Gastroesophageal sphincter (tissue), 4 donors: Measurements from ENCODE around the gene DUSP15. TPM values are rescaled to one million over a fixed set of nuclear protein-coding genes. Genes with fewer than 3 reads are reported as not detected.

Source experiments
- ATAC-seq: fragments of 150-250 bp; one replicate; pipeline ENCODE4 v1.9.1; 2016; ENCODE audit warnings: mild to moderate bottlenecking, moderate library complexity
- H3K27ac ChIP-seq, 4 donors: fragments of 200-600 bp; sonication (generic) in 3 of 4; 1 replicate in 3 of 4; 2 replicates in 1 of 4; pipeline ENCODE4 v1.5.1; 2016 to 2019
- H3K27me3 ChIP-seq: fragments of 200-600 bp; sonication (generic); one replicate; pipeline ENCODE4 v1.5.1; 2019
- H3K36me3 ChIP-seq, 2 donors: fragments of 200-600 bp; sonication (generic); one replicate each; pipeline ENCODE4 v1.5.1; 2019; ENCODE audit warnings: control low read depth in 1 of 2
- H3K4me1 ChIP-seq, 3 donors: fragments of 200-600 bp; sonication (generic); 1 replicate in 2 of 3; 2 replicates in 1 of 3; pipeline ENCODE4 v1.5.1; 2016 to 2019; ENCODE audit warnings: control low read depth in 2 of 3
- H3K4me3 ChIP-seq, 2 donors: fragments of 200-600 bp; sonication (generic); one replicate each; pipeline ENCODE4 v1.5.1; 2019; ENCODE audit warnings: mild to moderate bottlenecking in 1 of 2, moderate library complexity in 1 of 2
- H3K9me3 ChIP-seq, 3 donors: fragments of 200-600 bp; sonication (generic); one replicate each; pipeline ENCODE4 v1.5.1; 2017 to 2019; ENCODE audit warnings: control low read depth in 2 of 3
- CTCF ChIP-seq, 4 experiments: fragments of 200-600 bp in 2 of 4; fragments of 450-650 bp in 2 of 4; sonication (generic) in 1 of 4; IDR thresholded peaks; one replicate each; pipeline ENCODE4 v1.5.1; 2017 to 2019; ENCODE audit warnings: antibody characterized with exemption in 4 of 4, mild to moderate bottlenecking in 2 of 4, moderate library complexity in 2 of 4
- EP300 ChIP-seq: sonication (generic); formaldehyde crosslinking; IDR thresholded peaks from one replicate; pipeline ENCODE4 v1.6.1; 2017; ENCODE audit warnings: antibody characterized with exemption, mild to moderate bottlenecking
- POLR2A ChIP-seq, 2 donors: fragments of 450-650 bp; IDR thresholded peaks; one replicate each; pipeline ENCODE4 v1.6.1; 2017; ENCODE audit warnings: antibody characterized with exemption in 2 of 2, mild to moderate bottlenecking in 2 of 2, moderate library complexity in 1 of 2
- POLR2AphosphoS5 ChIP-seq: sonication (generic); formaldehyde crosslinking; IDR thresholded peaks from one replicate; pipeline ENCODE4 v1.6.1; 2017; ENCODE audit warnings: antibody characterized with exemption
- WGBS, 2 donors: methylation state at CpG; one replicate each; pipeline ENCODE4 v1.1.5; 2018; ENCODE audit warnings: low coverage in 1 of 2; 5-methylcytosine and 5-hydroxymethylcytosine counted together
- total RNA-seq, 4 donors: library from RNA; depleted of rRNA; stranded (reverse); fragments of >200 nt; gene quantifications; one replicate each; pipeline ENCODE4 v1.1.0, GENCODE V29; 2016

Gene DUSP15
- total RNA-seq, 4 donors from 2014 or later: 1.5 to 8.2 (median 4.5) TPM

- TF ChIP-seq POLR2AphosphoS5 (no peak), CTCF (IDR thresholded peaks at IDR 0.05) (no peak), POLR2A (IDR thresholded peaks at IDR 0.05) (no peak), EP300 (no peak)
- H3K4me3 ChIP-seq: no peak overlapping the region
- H3K27ac ChIP-seq: no peak overlapping the region
- no peaks in the 10 kb centered on the region for H3K9me3 ChIP-seq
- peaks cover 0 to 42% (median 5%) of the 10 kb centered on the region in 3 donors for H3K4me1 ChIP-seq
- no peaks in the 10 kb centered on the region for H3K36me3 ChIP-seq
- peaks cover 33% of the 10 kb centered on the region for H3K27me3 ChIP-seq
- no peak for ATAC-seq
- no CpG with 5 or more reads among the region's 3 CpGs for WGBS, 2 donors
These were observed 23.6 kb downstream of the DUSP15 start for GRCh38 chr20:31846793-31847138.

- peak within 1 kb of the TSS in 1 of 2 donors; percentile 35 for H3K4me3 ChIP-seq
- peak; percentile 65 for ATAC-seq
- WGBS, 2 donors: 19% methylated on average over 3 of the region's 21 CpGs; no CpG with 5 or more reads in 1 of the 2 donors
- TF ChIP-seq EP300: no peak
- TF ChIP-seq POLR2AphosphoS5: no peak
- TF ChIP-seq POLR2A (IDR thresholded peaks at IDR 0.05): no peak
- no peak for TF ChIP-seq CTCF (IDR thresholded peaks at IDR 0.05)
- H3K27ac ChIP-seq: peak within 1 kb of the TSS in 3 of 4 donors; percentile 48 to 60 (median 54)
- H3K27me3 ChIP-seq: peaks cover 19% of the 10 kb centered on the region
- peaks cover 0 to 46% (median 5%) of the 10 kb centered on the region in 3 donors for H3K4me1 ChIP-seq
- no peaks in the 10 kb centered on the region for H3K36me3 ChIP-seq
- H3K9me3 ChIP-seq: no peaks in the 10 kb centered on the region
These were observed 24.9 kb downstream of the DUSP15 start, which contains the start of gene FOXS1 for GRCh38 chr20:31845300-31845863. TSS of gene FOXS1 (minus strand) at chr20:31845604. CDS start at chr20:31845542, 62 bp downstream.

- 100% methylated on average over 3 of the region's 28 CpGs; no CpG with 5 or more reads in 1 of the 2 donors for WGBS, 2 donors
- Histone ChIP-seq H3K9me3 (no peaks in the 10 kb centered on the region), H3K27ac (peak overlapping the region in 3 of 4 donors; percentile 48 to 60 (median 54)), H3K36me3 (no peaks in the 10 kb centered on the region), H3K4me3 (peak overlapping the region in 1 of 2 donors; percentile 35), H3K4me1 (peaks cover 0 to 46% (median 5%) of the 10 kb centered on the region in 3 donors), H3K27me3 (peaks cover 14% of the 10 kb centered on the region)
- TF ChIP-seq POLR2A (IDR thresholded peaks at IDR 0.05) (no peak), POLR2AphosphoS5 (no peak), CTCF (IDR thresholded peaks at IDR 0.05) (no peak), EP300 (no peak)
- no peak for ATAC-seq
These were observed 25.5 kb downstream of the DUSP15 start for GRCh38 chr20:31844737-31845299.

GRCh38 chr20:31843881-31844280, 26.4 kb downstream of the DUSP15 start:
- TF ChIP-seq POLR2AphosphoS5: no peak
- TF ChIP-seq POLR2A (IDR thresholded peaks at IDR 0.05): no peak
- no peak for TF ChIP-seq CTCF (IDR thresholded peaks at IDR 0.05)
- TF ChIP-seq EP300: no peak
- H3K36me3 ChIP-seq: no peaks in the 10 kb centered on the region
- ATAC-seq: no peak
- 55 to 100% methylated on average over 1 to 4 of the region's 5 CpGs for WGBS, 2 donors
- peaks cover 4% of the 10 kb centered on the region for H3K27me3 ChIP-seq
- H3K27ac ChIP-seq: peak overlapping the region in 2 of 4 donors; percentile 57 to 60
- peaks cover 0 to 48% (median 5%) of the 10 kb centered on the region in 3 donors for H3K4me1 ChIP-seq
- H3K4me3 ChIP-seq: peak overlapping the region in 1 of 2 donors; percentile 35
- H3K9me3 ChIP-seq: no peaks in the 10 kb centered on the region

- Histone ChIP-seq H3K4me1 (peaks cover 0 to 54% (median 5%) of the 10 kb centered on the region in 3 donors), H3K9me3 (no peaks in the 10 kb centered on the region), H3K27ac (peak overlapping the region in 3 of 4 donors; percentile 8 to 60 (median 57)), H3K27me3 (no peaks in the 10 kb centered on the region), H3K4me3 (peak overlapping the region in 1 of 2 donors; percentile 35), H3K36me3 (no peaks in the 10 kb centered on the region)
- TF ChIP-seq POLR2AphosphoS5: no peak
- no peak for TF ChIP-seq CTCF (IDR thresholded peaks at IDR 0.05)
- TF ChIP-seq POLR2A (IDR thresholded peaks at IDR 0.05): no peak
- TF ChIP-seq EP300: no peak
- no peak for ATAC-seq
- WGBS, 2 donors: 50 to 80% methylated on average over 1 to 2 of the region's 6 CpGs
These were observed 27.0 kb downstream of the DUSP15 start for GRCh38 chr20:31843288-31843687.
